Smooth muscle cell of bladder (primary cell): ENCODE measurements around the gene LAS1L. TPM values are rescaled to one million over a fixed set of nuclear protein-coding genes. Genes with fewer than 3 reads are reported as not detected.

Source experiments
- total RNA-seq: library from RNA; depleted of rRNA; stranded (reverse); fragments of >200 nt; gene quantifications from 2 replicates; pipeline ENCODE4 v1.2.3, GENCODE V29; 2014

Gene LAS1L
- 16.1 and 16.5 TPM in 2 replicates for total RNA-seq

DNA sequence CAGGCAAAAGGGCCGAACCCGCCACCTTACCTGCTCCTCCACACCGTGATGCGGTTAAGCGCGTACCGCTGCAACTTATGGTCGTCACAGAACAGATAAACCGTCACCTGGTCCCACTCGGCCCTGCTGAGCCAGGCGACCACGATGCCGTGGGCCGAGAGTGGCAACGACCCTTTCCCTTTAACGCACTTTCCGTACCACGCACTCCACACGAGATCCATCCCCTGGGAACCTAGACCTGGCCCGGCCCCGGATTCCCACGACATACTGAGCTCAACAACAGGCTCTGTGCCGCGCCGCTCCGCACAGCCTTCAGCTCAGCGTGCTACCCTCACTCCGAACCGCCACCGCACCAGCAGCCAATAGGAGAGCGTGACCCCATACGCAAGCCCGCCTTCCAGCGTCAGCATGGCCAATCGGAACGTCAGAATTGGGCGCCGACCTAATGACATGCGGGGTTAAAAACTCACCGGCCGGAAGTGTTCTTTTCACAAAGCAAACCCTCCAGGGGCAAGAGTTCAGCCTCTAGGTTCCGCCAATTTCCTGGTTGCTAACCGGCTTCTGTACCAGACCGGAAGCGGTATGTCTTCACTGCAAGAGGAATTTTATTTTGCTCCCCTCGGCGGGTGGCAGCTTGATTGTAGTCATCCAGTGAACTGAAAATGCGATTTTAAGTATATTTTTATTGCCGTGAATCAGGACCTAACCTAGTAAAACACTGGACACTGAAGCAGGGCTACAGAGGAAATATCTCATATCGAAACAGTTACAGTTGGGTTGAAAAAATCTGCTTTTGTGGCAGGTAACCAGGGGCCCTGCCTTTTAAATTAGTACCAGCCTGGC, at the start of gene LAS1L:
Gene LAS1L, minus strand, starts transcription at position 338 of the 843 bp plus-strand sequence. Its CDS starts 72 bp downstream, at position 266.

Other genes starting within 250 kb of the LAS1L start
- gene MSN, start 132.9 kb upstream of the LAS1L start, total RNA-seq, result 104 and 106 TPM in 2 replicates